Amniotic stem cell (primary cell): Measurements from ENCODE around the gene PSMB3.

ENCODE experiments used
- DNase-seq: peaks from one replicate; lab custom pipeline; 2025; lab: John Stamatoyannopoulos, UW

PSMB3 gene

DNA sequence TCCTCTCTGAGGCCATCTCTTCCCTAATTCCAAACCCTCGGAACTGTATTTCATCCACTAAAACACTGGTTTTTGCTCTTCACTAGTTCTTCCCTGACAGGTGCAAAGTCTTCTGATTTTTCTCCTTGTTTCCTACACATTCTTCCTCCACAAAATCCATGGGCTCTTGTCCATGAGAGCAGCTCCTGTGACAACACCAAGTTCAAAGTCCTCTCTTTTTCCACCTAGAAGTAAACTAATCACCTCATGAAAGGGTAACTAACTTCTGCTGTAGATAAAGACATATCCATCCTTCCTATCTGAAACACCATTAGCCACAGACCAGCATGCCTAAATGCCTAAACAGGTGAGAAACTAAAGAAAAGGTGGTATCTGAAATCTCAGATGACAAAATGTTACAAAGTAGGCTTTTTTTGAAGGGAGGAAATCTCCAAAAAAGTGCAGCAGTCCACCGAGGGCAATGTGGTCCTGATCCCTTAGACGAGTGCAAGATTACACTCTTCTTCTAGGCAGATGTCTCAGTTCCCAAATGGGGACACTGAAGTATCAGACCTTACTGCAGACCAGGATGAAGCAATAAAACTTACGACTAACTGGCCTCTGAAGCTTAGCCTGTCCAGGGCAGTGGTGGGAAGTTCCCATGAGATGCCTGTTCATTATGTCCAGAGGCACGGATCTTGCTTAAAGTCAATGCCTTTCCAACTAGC is 44.1 kb downstream of the PSMB3 start:
- DNase-seq = no peak

DNA sequence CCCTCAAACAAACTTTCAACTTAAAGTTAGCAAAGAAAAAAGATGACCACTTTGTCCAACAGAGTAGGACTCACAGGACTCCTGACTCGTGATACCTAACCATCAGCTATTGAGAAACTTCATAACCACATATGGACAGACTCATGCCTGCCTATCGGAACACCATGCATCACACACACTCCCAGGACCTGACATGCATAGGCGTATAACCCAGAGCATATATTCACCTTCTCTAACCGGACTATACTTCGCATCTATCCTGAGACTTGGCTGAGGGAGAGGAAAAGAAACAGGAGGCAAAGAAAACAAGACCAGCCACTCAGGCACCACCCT is 44.6 kb downstream of the PSMB3 start:
- no peak for DNase-seq

DNA sequence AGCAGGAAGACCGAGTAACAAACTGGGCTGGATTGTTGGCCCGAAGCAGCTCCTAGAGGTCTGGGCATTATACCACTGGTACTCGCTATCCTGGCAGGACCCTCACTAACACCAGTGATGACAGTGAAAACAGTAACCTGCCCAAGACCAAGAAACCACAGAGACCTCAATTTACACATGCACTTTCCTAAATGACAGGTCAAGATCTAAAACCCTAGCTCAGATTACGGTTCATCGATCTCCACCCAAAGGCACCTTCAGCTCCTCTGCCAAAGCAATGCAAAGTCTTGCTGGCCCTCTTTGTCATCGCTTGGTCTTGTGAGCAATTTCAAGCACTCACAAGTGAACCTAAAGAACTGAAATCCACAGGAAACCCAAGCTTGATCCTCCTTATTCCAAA is 45.3 kb downstream of the PSMB3 start:
- DNase-seq = no peak

DNA sequence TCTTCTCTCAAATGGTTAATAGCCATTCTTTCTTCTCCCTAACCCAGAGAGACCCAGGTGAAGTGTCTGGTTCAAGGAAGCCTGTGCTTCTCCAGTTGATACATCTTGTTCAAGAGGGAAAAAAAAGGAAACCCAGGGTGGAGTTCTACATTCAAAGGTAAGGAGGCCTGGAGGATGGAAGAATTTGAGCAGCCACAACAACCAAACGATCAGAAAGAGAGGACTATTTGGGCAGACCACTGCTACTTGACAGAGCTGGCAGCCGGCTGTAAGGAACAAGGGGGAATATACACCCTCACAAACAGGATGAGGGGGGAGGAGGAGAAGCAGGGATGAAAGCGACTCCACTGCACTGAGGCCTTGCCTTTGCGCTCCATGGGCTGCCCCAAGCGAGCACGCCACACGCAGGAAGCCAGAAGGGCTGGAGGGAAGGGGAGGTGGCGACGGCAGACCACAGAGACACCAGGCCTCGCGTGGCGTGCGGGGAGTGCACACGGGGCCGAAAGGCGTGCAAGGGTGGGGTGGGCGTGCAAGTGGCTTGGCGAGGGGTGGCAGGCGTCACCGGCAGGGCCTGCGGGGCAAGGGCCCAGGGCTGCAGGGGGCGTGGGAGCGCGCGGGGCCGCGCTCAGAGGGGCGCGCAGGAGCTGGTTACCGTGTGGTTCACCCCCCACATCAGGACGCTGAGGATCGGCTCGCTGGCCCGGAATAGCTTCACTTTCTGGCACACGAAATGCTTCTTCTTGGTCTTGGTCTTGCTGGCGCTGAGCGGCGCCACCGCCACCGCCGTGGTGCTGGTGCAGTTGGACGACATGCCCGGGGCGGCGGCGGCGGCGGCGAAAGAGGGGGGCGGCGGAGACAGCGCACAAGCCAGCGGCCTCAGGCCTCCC is 46.3 kb downstream of the PSMB3 start:
- DNase-seq = no peak

DNA sequence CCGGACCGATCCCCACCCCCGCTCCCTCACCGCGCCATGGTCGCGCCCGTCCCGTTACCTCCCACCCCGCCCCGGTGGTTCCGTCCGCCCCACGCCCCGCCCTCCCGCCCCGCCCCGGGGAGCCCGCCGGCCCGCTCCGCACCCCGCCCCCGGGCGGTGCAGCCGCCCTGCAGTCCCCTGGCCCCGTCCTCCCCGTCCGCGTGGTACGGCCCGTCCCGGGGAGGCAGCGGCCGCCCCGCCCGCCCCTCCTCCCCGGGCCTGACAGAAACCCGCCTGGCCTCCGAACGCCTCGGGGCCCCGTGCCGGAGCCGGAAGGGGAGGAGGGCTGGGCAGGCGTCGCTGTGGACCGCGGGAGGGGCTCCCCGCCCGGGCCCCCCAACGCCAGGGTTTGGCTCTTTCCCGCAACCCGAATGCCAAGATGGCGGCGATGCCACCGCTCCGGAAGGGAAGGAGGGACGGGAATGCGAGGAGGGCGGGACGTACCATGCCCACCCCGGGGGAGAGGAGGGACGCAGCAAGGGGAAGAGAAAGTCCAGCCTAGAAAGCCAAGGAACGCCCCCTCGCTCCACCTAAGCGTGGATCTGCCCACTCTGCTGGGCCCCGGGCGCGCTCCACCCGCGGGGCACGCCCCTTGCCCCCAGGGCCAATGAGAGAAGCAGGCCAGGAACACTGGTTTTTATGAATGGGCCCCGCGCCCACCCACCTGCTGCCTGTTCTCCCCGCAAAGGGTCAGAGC is 47.1 kb downstream of the PSMB3 start, which contains the start of gene PIP4K2B:
TSS of gene PIP4K2B (minus strand) at position 56 of the 736 bp plus-strand sequence. CDS start 132 bp downstream, outside the sequence.
- DNase-seq = peak; percentile 91

DNA sequence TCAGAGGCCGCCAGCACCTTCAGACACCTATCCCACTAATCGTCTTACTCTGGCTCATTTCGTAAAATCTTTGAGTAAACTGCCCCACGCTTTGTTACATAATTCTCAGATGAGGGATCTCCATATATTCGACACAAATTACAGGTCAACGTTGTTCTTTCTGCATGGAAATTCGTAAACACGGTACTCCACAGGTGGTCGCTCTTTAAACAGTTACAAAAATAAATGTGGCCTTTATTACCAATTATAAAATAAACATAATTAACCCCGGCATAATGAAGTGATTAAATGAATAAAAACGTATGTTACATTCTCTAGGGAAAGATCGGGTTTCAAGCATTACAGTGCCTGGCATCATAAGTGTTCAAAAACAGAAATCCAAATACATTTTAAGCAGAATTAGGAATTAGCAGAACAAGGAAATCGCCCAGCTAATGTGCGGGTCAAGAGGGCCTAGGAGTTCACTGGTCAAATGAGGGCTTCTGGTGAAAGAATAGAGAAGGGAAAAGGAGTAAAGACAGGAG is 47.8 kb downstream of the PSMB3 start:
- no peak for DNase-seq

DNA sequence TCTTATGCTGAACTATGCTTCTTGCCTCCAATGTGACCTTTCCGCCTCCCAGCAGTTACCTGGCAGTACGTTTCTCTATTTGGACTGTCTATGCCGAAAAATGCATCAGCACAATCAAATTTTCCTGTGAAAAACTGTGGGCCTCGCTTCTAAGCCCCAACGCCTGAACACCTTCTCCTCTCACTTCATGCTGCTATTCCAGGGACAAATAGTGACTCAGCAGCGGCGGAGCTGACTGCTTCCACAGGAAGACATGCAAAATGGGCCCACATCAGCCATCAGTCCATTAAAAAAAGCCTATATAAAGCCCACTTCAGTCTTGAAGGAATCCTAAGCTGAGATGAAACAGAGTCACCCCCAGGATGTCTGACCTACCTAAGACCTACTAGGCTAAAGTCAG is 57.3 kb downstream of the PSMB3 start:
- no peak for DNase-seq
